ENCODE measurements around the gene EEF1AKMT4.

DNA sequence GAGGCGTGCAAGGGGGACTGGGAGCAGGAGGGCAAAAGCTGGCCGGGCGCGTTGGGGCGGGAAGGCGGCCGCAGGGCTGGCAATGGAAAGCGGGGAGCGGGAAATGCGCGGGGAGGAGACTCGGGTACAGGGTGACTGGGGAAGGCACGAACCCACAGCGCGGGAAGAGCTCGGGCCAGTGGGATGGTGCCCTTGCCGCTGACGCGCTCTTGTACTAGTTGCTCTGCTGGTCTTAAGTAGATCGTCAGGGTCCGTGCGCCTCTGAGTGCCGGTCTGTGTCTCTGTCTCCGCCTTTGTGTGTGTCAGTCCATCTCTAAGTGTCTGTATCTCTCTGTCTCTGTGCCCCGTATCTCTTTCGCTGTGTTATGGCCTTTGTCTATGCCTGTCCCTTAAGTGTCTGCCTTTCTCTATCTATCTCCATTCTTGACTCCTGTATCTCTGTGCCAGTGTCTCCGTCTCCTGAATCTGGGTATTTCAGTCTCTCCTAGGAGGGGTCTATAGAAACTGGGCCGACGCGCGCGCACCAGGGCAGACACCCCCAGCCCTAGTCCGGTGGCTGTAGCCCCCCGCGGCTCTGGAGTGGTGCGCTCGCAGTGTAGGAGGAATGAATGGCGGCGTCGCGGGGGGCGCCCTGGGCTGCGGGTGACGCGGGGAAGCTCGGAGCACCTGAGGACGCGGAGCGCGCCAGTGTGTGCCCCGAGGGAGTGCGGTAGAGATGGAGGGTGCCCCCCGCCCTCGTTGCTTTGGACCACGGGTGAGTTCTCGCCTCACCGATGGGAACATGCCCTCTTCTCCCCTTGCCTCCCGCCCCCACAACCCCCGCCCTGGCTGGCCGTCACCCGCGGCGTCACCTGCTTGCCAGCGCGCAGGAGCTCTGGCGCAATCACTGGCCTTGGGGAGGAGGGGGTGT, 12.6 kb downstream of the EEF1AKMT4 start:
- TF ChIP-seq, protein P1, sequence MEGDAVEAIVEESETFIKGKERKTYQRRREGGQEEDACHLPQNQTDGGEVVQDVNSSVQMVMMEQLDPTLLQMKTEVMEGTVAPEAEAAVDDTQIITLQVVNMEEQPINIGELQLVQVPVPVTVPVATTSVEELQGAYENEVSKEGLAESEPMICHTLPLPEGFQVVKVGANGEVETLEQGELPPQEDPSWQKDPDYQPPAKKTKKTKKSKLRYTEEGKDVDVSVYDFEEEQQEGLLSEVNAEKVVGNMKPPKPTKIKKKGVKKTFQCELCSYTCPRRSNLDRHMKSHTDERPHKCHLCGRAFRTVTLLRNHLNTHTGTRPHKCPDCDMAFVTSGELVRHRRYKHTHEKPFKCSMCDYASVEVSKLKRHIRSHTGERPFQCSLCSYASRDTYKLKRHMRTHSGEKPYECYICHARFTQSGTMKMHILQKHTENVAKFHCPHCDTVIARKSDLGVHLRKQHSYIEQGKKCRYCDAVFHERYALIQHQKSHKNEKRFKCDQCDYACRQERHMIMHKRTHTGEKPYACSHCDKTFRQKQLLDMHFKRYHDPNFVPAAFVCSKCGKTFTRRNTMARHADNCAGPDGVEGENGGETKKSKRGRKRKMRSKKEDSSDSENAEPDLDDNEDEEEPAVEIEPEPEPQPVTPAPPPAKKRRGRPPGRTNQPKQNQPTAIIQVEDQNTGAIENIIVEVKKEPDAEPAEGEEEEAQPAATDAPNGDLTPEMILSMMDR (IDR thresholded peaks at IDR 0.05): no peak
- TF ChIP-seq POLR2A (IDR thresholded peaks at IDR 0.05): peak; percentile 76 to 98 (median 95)

All from body of pancreas (tissue), 4 donors.